BJ (cell line): ENCODE data around the gene PGS1. TPM values are rescaled to one million over a fixed set of nuclear protein-coding genes. Genes with fewer than 3 reads are reported as not detected.

Source experiments
- CTCF ChIA-PET: fragments of 350-600 bp; formaldehyde crosslinking; extraction: SDS; loops from one replicate; lab custom pipeline; 2021; ENCODE audit warnings: antibody characterized with exemption, inconsistent platforms; lab: Yijun Ruan, JAX
- POLR2A ChIA-PET: fragments of 300-600 bp; sonication (Branson Sonifier 250); formaldehyde crosslinking; extraction: SDS; loops from one replicate; lab custom pipeline; 2021; ENCODE audit warnings: antibody characterized with exemption; lab: Charles Lee
- DNase-seq: peaks from one replicate; pipeline ENCODE4 v3.0.0-alpha.2; 2011; ENCODE audit warnings: low read depth
- H3K27me3 ChIP-seq: 2 replicates; pipeline ENCODE4 v1.6.0; 2011; ENCODE audit warnings: low read length; ENCODE audit not compliant: control insufficient read depth, insufficient read depth
- H3K36me3 ChIP-seq: 2 replicates; pipeline ENCODE4 v1.5.1; 2011; ENCODE audit warnings: low read length; ENCODE audit not compliant: control insufficient read depth, insufficient read depth
- H3K4me3 ChIP-seq: 2 replicates; pipeline ENCODE4 v1.5.1; 2011; ENCODE audit warnings: low read depth, mild to moderate bottlenecking, control low read depth, low read length
- CTCF ChIP-seq: IDR thresholded peaks from 2 replicates; pipeline ENCODE4 v1.5.1; 2011; ENCODE audit warnings: low read depth, mild to moderate bottlenecking, control low read depth, inconsistent platforms, low read length, moderate library complexity; ENCODE audit not compliant: insufficient read depth
- polyA plus RNA-seq: library from polyadenylated mRNA; depleted of rRNA; stranded (reverse); fragments of >200 nt; gene quantifications from 2 replicates; pipeline ENCODE4 v1.2.3, GENCODE V29; 2011

Gene PGS1
- polyA plus RNA-seq, 1 experiment, result 37.7 TPM

- Histone ChIP-seq H3K27me3 (no peaks in the 10 kb centered on the region), H3K4me3 (no peak overlapping the region), H3K36me3 (peaks cover 33% of the 10 kb centered on the region)
- no peak for DNase-seq
- POLR2A ChIA-PET, result no interaction called here
- TF ChIP-seq CTCF, result no peak
- CTCF ChIA-PET, result interaction anchor here (0.9 to 12.4 kb wide), 4 partner anchors 8 to 175 kb away, joined by 3 to 273 read pairs (median 48); partner anchors contain the start of gene SOCS3
Observed at GRCh38 chr17:78423961-78424675, 45.7 kb downstream of the PGS1 start.

- Histone ChIP-seq H3K27me3 (no peaks in the 10 kb centered on the region), H3K36me3 (peaks cover 38% of the 10 kb centered on the region), H3K4me3 (no peak overlapping the region)
- DNase-seq, result no peak
- CTCF ChIA-PET, result interaction anchor here (0.6 to 12.4 kb wide), 4 partner anchors 10 to 1341 kb away, joined by 3 to 273 read pairs (median 46); partner anchors contain the start of gene SOCS3
- TF ChIP-seq CTCF, result no peak
- POLR2A ChIA-PET, result no interaction called here
Observed at GRCh38 chr17:78425429-78425828, 47.0 kb downstream of the PGS1 start.

GRCh38 chr17:78426293-78426879 is 47.9 kb downstream of the PGS1 start:
- ChIA-PET CTCF (interaction anchor here (1.0 to 12.4 kb wide), 3 partner anchors 19 to 177 kb away, joined by 3 to 273 read pairs (median 90); partner anchors contain the start of gene SOCS3), POLR2A (no interaction called here)
- Histone ChIP-seq H3K27me3 (no peaks in the 10 kb centered on the region), H3K4me3 (no peak overlapping the region), H3K36me3 (peaks cover 38% of the 10 kb centered on the region)
- DNase-seq, result no peak
- TF ChIP-seq CTCF, result no peak

- Histone ChIP-seq H3K27me3 (no peaks in the 10 kb centered on the region), H3K36me3 (peaks cover 38% of the 10 kb centered on the region), H3K4me3 (no peak overlapping the region)
- TF ChIP-seq CTCF, result no peak
- ChIA-PET POLR2A (no interaction called here), CTCF (interaction anchor here (12.4 kb wide), 1 partner anchor 65 kb away, joined by 273 read pairs; the partner anchor contains the start of gene SOCS3)
- no peak for DNase-seq
Observed at GRCh38 chr17:78427140-78427539, 48.7 kb downstream of the PGS1 start.

GRCh38 chr17:78428025-78428575 is 49.7 kb downstream of the PGS1 start:
- Histone ChIP-seq H3K27me3 (no peaks in the 10 kb centered on the region), H3K4me3 (no peak overlapping the region), H3K36me3 (peaks cover 34% of the 10 kb centered on the region)
- ChIA-PET CTCF (interaction anchor here (1.2 to 1.4 kb wide), 2 partner anchors 67 to 177 kb away, joined by 3 read pairs; no protein-coding TSS in a partner anchor), POLR2A (no interaction called here)
- DNase-seq, result no peak
- TF ChIP-seq CTCF, result no peak
